GM12892 (cell line): ENCODE results near the gene ADSS1.

ENCODE experiments used
- POLR2A ChIP-seq: IDR thresholded peaks from 2 replicates; pipeline ENCODE4 v1.6.1; 2011; ENCODE audit warnings: low read depth, low read length, control low read depth
- TAF1 ChIP-seq: IDR thresholded peaks from 2 replicates; pipeline ENCODE4 v1.6.1; 2011; ENCODE audit warnings: low read depth, mild to moderate bottlenecking, control low read depth, low read length, borderline replicate concordance

GRCh38 chr14:104734991-104735779 lies 11.2 kb downstream of the ADSS1 start:
- no peak for TF ChIP-seq TAF1
- TF ChIP-seq POLR2A, result no peak
